ENCODE data around the gene AGGF1.
"Not testable (repeated sequence)": the region's sequence is repeated elsewhere in the genome, so short reads cannot be mapped to it uniquely, and the experiment has no call there.

The AGGF1 gene

DNA sequence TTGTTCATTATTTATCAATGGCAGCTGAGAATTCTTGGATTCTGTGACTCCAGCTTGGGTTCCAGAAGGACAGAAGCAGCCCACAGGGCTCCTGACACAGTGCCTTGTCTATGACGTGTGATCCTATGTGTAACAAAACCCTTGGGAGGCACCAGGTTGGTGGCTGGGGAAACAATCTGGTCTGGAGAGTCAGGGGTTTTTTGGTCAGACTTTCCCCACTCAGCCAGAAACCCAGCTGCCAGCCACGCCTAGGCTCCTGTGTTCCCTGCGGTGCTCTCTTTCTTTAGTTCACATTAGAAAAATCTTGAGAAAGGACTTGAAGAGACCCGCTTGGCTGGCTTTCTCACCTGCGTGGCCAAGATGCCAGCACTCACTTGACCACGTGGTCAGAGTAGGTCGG lies 72.3 kb downstream of the AGGF1 start:
- Histone ChIP-seq H3K9me2 (ENCODE audit: low read depth, low read length) (no peaks in the 10 kb centered on the region), H3K9ac (ENCODE audit: low read length) (no peak overlapping the region), H3K4me1 (ENCODE audit: insufficient read depth, low read length, severe bottlenecking) (no peaks in the 10 kb centered on the region), H3K27me3 (ENCODE audit: insufficient read depth, low read length) (no peaks in the 10 kb centered on the region), H3F3A (ENCODE audit: insufficient read depth, low read length) (no peaks in the 10 kb centered on the region), H4K20me1 (ENCODE audit: insufficient read depth, low read length) (no peaks in the 10 kb centered on the region), H3K9me3 (ENCODE audit: low read length) (no peaks in the 10 kb centered on the region; the same call in 1 of the 2 replicates), H3K27ac (ENCODE audit: low read depth, low read length, poor library complexity, severe bottlenecking) (no peak overlapping the region), H3K4me2 (ENCODE audit: low read length) (no peak overlapping the region), H3K4me3 (ENCODE audit: low read depth, low read length, poor library complexity, severe bottlenecking) (no peak overlapping the region), H3K36me3 (ENCODE audit: insufficient read depth, low read length) (no peaks in the 10 kb centered on the region), H2AFZ (ENCODE audit: low read length) (no peak overlapping the region), H3K79me2 (ENCODE audit: insufficient read depth, low read length) (no peaks in the 10 kb centered on the region)
- TF ChIP-seq, protein P1, sequence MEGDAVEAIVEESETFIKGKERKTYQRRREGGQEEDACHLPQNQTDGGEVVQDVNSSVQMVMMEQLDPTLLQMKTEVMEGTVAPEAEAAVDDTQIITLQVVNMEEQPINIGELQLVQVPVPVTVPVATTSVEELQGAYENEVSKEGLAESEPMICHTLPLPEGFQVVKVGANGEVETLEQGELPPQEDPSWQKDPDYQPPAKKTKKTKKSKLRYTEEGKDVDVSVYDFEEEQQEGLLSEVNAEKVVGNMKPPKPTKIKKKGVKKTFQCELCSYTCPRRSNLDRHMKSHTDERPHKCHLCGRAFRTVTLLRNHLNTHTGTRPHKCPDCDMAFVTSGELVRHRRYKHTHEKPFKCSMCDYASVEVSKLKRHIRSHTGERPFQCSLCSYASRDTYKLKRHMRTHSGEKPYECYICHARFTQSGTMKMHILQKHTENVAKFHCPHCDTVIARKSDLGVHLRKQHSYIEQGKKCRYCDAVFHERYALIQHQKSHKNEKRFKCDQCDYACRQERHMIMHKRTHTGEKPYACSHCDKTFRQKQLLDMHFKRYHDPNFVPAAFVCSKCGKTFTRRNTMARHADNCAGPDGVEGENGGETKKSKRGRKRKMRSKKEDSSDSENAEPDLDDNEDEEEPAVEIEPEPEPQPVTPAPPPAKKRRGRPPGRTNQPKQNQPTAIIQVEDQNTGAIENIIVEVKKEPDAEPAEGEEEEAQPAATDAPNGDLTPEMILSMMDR (IDR thresholded peaks at IDR 0.05; ENCODE audit: low read length), result no peak
- no peak for TF ChIP-seq EZH2 (IDR thresholded peaks at IDR 0.05; ENCODE audit: borderline replicate concordance, low read length)

DNA sequence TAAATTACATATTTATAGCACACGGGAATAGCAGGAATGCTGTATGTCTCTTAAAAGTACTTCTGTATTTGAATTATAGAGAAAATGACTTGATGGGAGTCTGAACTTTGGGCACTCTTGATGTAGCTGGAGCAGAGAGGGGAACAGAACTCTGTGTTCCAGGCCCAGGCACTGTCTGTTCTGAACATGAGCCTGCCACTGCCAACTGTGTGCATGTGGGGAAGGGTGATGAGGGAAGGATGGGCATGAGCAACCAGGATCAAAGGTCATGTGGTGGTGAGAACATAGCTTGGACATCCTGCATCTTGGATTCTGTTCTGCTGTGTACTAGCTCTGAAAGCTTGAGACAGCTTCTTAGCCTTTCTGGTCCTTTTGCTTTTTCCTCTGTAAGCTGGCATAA lies 73.3 kb downstream of the AGGF1 start:
- no peaks in the 10 kb centered on the region for H3K27me3 ChIP-seq (ENCODE audit: insufficient read depth, low read length)
- no peaks in the 10 kb centered on the region for H3K36me3 ChIP-seq (ENCODE audit: insufficient read depth, low read length)
- no peaks in the 10 kb centered on the region; the same call in 1 of the 2 replicates for H3K9me3 ChIP-seq (ENCODE audit: low read length)
- H3K9me2 ChIP-seq (ENCODE audit: low read depth, low read length), result no peaks in the 10 kb centered on the region
- H3K4me2 ChIP-seq (ENCODE audit: low read length), result no peak overlapping the region
- no peak overlapping the region for H3K27ac ChIP-seq (ENCODE audit: low read depth, low read length, poor library complexity, severe bottlenecking)
- H2AFZ ChIP-seq (ENCODE audit: low read length), result no peak overlapping the region
- no peaks in the 10 kb centered on the region for H4K20me1 ChIP-seq (ENCODE audit: insufficient read depth, low read length)
- no peak overlapping the region for H3K4me3 ChIP-seq (ENCODE audit: low read depth, low read length, poor library complexity, severe bottlenecking)
- no peaks in the 10 kb centered on the region for H3K79me2 ChIP-seq (ENCODE audit: insufficient read depth, low read length)
- H3F3A ChIP-seq (ENCODE audit: insufficient read depth, low read length), result no peaks in the 10 kb centered on the region
- TF ChIP-seq, protein P1 (IDR thresholded peaks at IDR 0.05; ENCODE audit: low read length), result no peak
- no peak for TF ChIP-seq EZH2 (IDR thresholded peaks at IDR 0.05; ENCODE audit: borderline replicate concordance, low read length)
- no peak overlapping the region for H3K9ac ChIP-seq (ENCODE audit: low read length)
- H3K4me1 ChIP-seq (ENCODE audit: insufficient read depth, low read length, severe bottlenecking), result no peaks in the 10 kb centered on the region

DNA sequence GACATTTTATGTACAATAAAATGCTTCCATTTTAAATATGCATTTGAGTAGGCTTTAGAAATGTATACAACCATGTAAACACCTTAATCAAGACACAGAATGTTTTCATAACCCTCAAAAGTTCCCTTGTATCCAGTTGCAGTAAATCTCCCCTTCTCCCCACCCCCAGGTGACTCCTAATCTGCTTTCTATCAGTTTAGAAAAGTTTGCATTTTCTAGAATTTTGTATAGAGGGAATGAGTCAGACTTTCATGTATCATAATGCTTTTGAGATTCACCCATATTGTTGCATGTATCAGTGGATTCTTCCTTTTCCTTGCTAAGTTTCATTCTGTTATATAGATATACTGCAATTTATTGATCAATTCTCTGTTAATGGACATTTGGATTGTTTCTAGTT lies 74.6 kb downstream of the AGGF1 start:
- H3K4me1 ChIP-seq (ENCODE audit: insufficient read depth, low read length, severe bottlenecking), result no peaks in the 10 kb centered on the region
- H3F3A ChIP-seq (ENCODE audit: insufficient read depth, low read length), result no peaks in the 10 kb centered on the region
- H3K36me3 ChIP-seq (ENCODE audit: insufficient read depth, low read length), result no peaks in the 10 kb centered on the region
- no peak overlapping the region for H3K9ac ChIP-seq (ENCODE audit: low read length)
- TF ChIP-seq EZH2 (IDR thresholded peaks at IDR 0.05; ENCODE audit: borderline replicate concordance, low read length), result no peak
- TF ChIP-seq, protein P1 (IDR thresholded peaks at IDR 0.05; ENCODE audit: low read length), result no peak
- no peak overlapping the region for H3K27ac ChIP-seq (ENCODE audit: low read depth, low read length, poor library complexity, severe bottlenecking)
- no peaks in the 10 kb centered on the region; the same call in 1 of the 2 replicates for H3K9me3 ChIP-seq (ENCODE audit: low read length)
- H3K9me2 ChIP-seq (ENCODE audit: low read depth, low read length), result no peaks in the 10 kb centered on the region
- H4K20me1 ChIP-seq (ENCODE audit: insufficient read depth, low read length), result no peaks in the 10 kb centered on the region
- no peak overlapping the region for H2AFZ ChIP-seq (ENCODE audit: low read length)
- H3K4me2 ChIP-seq (ENCODE audit: low read length), result no peak overlapping the region
- H3K79me2 ChIP-seq (ENCODE audit: insufficient read depth, low read length), result no peaks in the 10 kb centered on the region
- H3K27me3 ChIP-seq (ENCODE audit: insufficient read depth, low read length), result no peaks in the 10 kb centered on the region
- no peak overlapping the region for H3K4me3 ChIP-seq (ENCODE audit: low read depth, low read length, poor library complexity, severe bottlenecking)

DNA sequence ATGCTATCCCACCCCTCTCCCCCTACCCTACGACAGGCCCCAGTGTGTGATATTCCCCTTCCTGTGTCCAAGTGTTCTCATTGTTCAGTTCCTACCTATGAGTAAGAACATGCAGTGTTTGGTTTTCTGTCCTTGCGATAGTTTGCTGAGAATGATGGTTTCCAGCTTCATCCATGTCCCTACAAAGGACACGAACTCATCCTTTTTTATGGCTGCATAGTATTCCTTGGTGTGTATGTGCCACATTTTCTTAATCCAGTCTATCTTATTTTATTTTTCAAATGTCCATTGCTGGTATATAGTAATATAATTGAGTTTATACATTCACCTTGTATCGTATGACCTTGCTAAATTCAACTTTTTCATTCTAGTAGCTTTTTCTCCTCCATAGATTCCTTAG lies 76.8 kb downstream of the AGGF1 start:
- not testable (repeated sequence) for H3K36me3 ChIP-seq (ENCODE audit: insufficient read depth, low read length); H3K27ac ChIP-seq (ENCODE audit: low read depth, low read length, poor library complexity, severe bottlenecking); H3K4me1 ChIP-seq (ENCODE audit: insufficient read depth, low read length, severe bottlenecking); H3K9ac ChIP-seq (ENCODE audit: low read length); H3K9me3 ChIP-seq (ENCODE audit: low read length); H3K4me2 ChIP-seq (ENCODE audit: low read length); H2AFZ ChIP-seq (ENCODE audit: low read length); H4K20me1 ChIP-seq (ENCODE audit: insufficient read depth, low read length); H3K79me2 ChIP-seq (ENCODE audit: insufficient read depth, low read length); H3K9me2 ChIP-seq (ENCODE audit: low read depth, low read length); H3K27me3 ChIP-seq (ENCODE audit: insufficient read depth, low read length); H3F3A ChIP-seq (ENCODE audit: insufficient read depth, low read length); H3K4me3 ChIP-seq (ENCODE audit: low read depth, low read length, poor library complexity, severe bottlenecking)

All from OCI-LY1 (cell line).